GM23338 (cell line): Measurements from ENCODE around the gene CYP46A1. TPM values are rescaled to one million over a fixed set of nuclear protein-coding genes. Genes with fewer than 3 reads are reported as not detected.

ENCODE experiments used
- ATAC-seq: fragments of 200-7000 bp; cut with Tn5 transposase; 3 replicates; pipeline ENCODE4 v1.9.1; 2020
- DNase-seq: peaks from one replicate; pipeline ENCODE4 v3.0.0-alpha.2; 2015; ENCODE audit warnings: low spot score
- H2AFZ ChIP-seq: fragments of 200-600 bp; sonication (generic); 2 replicates; pipeline ENCODE4 v1.8.0; 2016; ENCODE audit warnings: antibody characterized with exemption, mild to moderate bottlenecking, moderate library complexity
- H3F3A ChIP-seq: fragments of 200-600 bp; sonication (generic); replicated peaks from 2 replicates; pipeline ENCODE4 v1.8.0; 2017; ENCODE audit warnings: antibody characterized with exemption, mixed run types, low read depth
- H3K27ac ChIP-seq: fragments of 200-600 bp; sonication (generic); 2 replicates; pipeline ENCODE4 v1.6.1; 2016; ENCODE audit warnings: low read depth
- H3K27me3 ChIP-seq: fragments of 200-600 bp; sonication (generic); 2 replicates; pipeline ENCODE4 v1.8.0; 2016; ENCODE audit warnings: mild to moderate bottlenecking, mixed run types, moderate library complexity; ENCODE audit not compliant: insufficient read depth
- H3K36me3 ChIP-seq: fragments of 200-600 bp; sonication (generic); 2 replicates; pipeline ENCODE4 v1.8.0; 2016; ENCODE audit warnings: mild to moderate bottlenecking; ENCODE audit not compliant: insufficient read depth
- H3K4me1 ChIP-seq: fragments of 200-600 bp; sonication (generic); 2 replicates; pipeline ENCODE4 v1.8.0; 2016; ENCODE audit warnings: mild to moderate bottlenecking, moderate library complexity; ENCODE audit not compliant: insufficient read depth
- H3K4me2 ChIP-seq: fragments of 200-600 bp; sonication (generic); 2 replicates; pipeline ENCODE4 v1.7.1; 2017; ENCODE audit warnings: mixed run types
- H3K4me3 ChIP-seq: fragments of 200-600 bp; sonication (generic); 2 replicates; pipeline ENCODE4 v1.6.1; 2016; ENCODE audit warnings: mixed run types
- H3K79me2 ChIP-seq: fragments of 200-600 bp; sonication (generic); replicated peaks from 2 replicates; pipeline ENCODE4 v1.8.0; 2017; ENCODE audit warnings: mild to moderate bottlenecking; ENCODE audit not compliant: insufficient read depth
- H3K9me2 ChIP-seq: fragments of 200-600 bp; sonication (generic); 2 replicates; pipeline ENCODE4 v1.8.0; 2017; ENCODE audit not compliant: insufficient read depth
- H4K20me1 ChIP-seq: fragments of 200-600 bp; sonication (generic); replicated peaks from 2 replicates; pipeline ENCODE4 v1.8.0; 2017; ENCODE audit warnings: mild to moderate bottlenecking; ENCODE audit not compliant: insufficient read depth
- H3K27ac Mint-ChIP-seq: 2 replicates; pipeline ENCODE4 v1.8.0; 2020; ENCODE audit warnings: inconsistent platforms, mild to moderate bottlenecking, moderate library complexity, mixed read lengths
- H3K27me3 Mint-ChIP-seq: 3 replicates; pipeline ENCODE4 v1.8.0; 2022; ENCODE audit warnings: low read depth, mild to moderate bottlenecking, moderate library complexity, mixed read lengths, inconsistent platforms; ENCODE audit not compliant: insufficient read depth, poor library complexity
- H3K36me3 Mint-ChIP-seq: 3 replicates; pipeline ENCODE4 v1.8.0; 2021; ENCODE audit warnings: low read depth, mild to moderate bottlenecking, inconsistent platforms, moderate library complexity, mixed read lengths
- H3K4me1 Mint-ChIP-seq: 3 replicates; pipeline ENCODE4 v1.8.0; 2020; ENCODE audit warnings: mild to moderate bottlenecking, inconsistent platforms, mixed read lengths
- H3K4me3 Mint-ChIP-seq: 3 replicates; pipeline ENCODE4 v1.8.0; 2021; ENCODE audit warnings: moderate library complexity, mild to moderate bottlenecking, inconsistent platforms, mixed read lengths
- H3K9me3 Mint-ChIP-seq: 3 replicates; pipeline ENCODE4 v1.8.0; 2020; ENCODE audit warnings: moderate library complexity, mild to moderate bottlenecking, inconsistent platforms, mixed read lengths
- CREB1 ChIP-seq: fragments of 250-450 bp; sonication (Bioruptor Pico); IDR thresholded peaks from 2 replicates; pipeline ENCODE4 v1.5.0; 2020; ENCODE audit warnings: low read depth, mild to moderate bottlenecking, moderate library complexity
- EZH2 ChIP-seq: fragments of 200-600 bp; sonication (generic); IDR thresholded peaks from one replicate; pipeline ENCODE4 v1.8.0; 2017; ENCODE audit warnings: antibody characterized with exemption, mild to moderate bottlenecking, low read depth; ENCODE audit not compliant: unreplicated experiment
- EZH2phosphoT487 ChIP-seq: fragments of 200-600 bp; sonication (generic); IDR thresholded peaks from one replicate; pipeline ENCODE4 v1.8.1; 2018; ENCODE audit warnings: antibody characterized with exemption; ENCODE audit not compliant: unreplicated experiment
- JUNB ChIP-seq: IDR thresholded peaks from one replicate; pipeline ENCODE4 v1.6.1; 2016; ENCODE audit warnings: antibody characterized with exemption; ENCODE audit not compliant: unreplicated experiment
- NANOG ChIP-seq: IDR thresholded peaks from 2 replicates; pipeline ENCODE4 v1.6.1; 2016; ENCODE audit warnings: antibody characterized with exemption, borderline replicate concordance
- POLR2AphosphoS5 ChIP-seq: IDR thresholded peaks from 2 replicates; pipeline ENCODE4 v1.6.1; 2016; ENCODE audit warnings: antibody characterized with exemption, low read depth
- STAT1 ChIP-seq: IDR thresholded peaks from one replicate; pipeline ENCODE4 v1.6.1; 2016; ENCODE audit warnings: antibody characterized with exemption; ENCODE audit not compliant: unreplicated experiment
- ZNF114 ChIP-seq: fragments of 250-450 bp; sonication (Bioruptor Pico); IDR thresholded peaks from 2 replicates; pipeline ENCODE4 v1.5.0; 2020; ENCODE audit warnings: mild to moderate bottlenecking, moderate library complexity
- ZNF331 ChIP-seq: fragments of 250-450 bp; sonication (Bioruptor Pico); IDR thresholded peaks from 2 replicates; pipeline ENCODE4 v1.5.0; 2020; ENCODE audit warnings: low read depth, mild to moderate bottlenecking, moderate library complexity
- ZNF462 ChIP-seq: fragments of 250-450 bp; sonication (Bioruptor Pico); IDR thresholded peaks from 2 replicates; pipeline ENCODE4 v1.5.0; 2020; ENCODE audit warnings: mild to moderate bottlenecking, moderate library complexity
- polyA plus RNA-seq: library from polyadenylated mRNA; unstranded; fragments of >200 nt; fragmentation: Nextera tagmentation; extraction: Ambion mirVana; gene quantifications from 2 replicates; pipeline ENCODE4 v1.2.1, GENCODE V29; 2016
- total RNA-seq: library from RNA; depleted of rRNA; stranded (reverse); fragments of >200 nt; shearing (Covaris generic); gene quantifications from 2 replicates; pipeline ENCODE4 v1.2.3, GENCODE V29; 2014
- TF ChIP-seq, protein P1 (sequence below), 2 experiments: fragments of 200-600 bp in 1 of 2; sonication (generic) in 1 of 2; conservative IDR thresholded peaks; 2 replicates each; pipeline versions ENCODE4 v1.5.1 to v1.6.1; 2016 to 2017; ENCODE audit warnings: antibody characterized with exemption in 2 of 2, low read depth in 2 of 2, mild to moderate bottlenecking in 2 of 2, moderate library complexity in 1 of 2
- TF ChIP-seq, protein P2 (sequence below): IDR thresholded peaks from 2 replicates; pipeline ENCODE4 v1.6.1; 2016; ENCODE audit warnings: antibody characterized with exemption
- TF ChIP-seq, protein P3 (sequence below): IDR thresholded peaks from one replicate; pipeline ENCODE4 v1.6.1; 2018; ENCODE audit warnings: antibody characterized with exemption; ENCODE audit not compliant: unreplicated experiment

Gene CYP46A1
- total and polyA plus RNA-seq, 2 experiments from 2014 or later, result 0.59 to 0.66 TPM

- H3K27ac Mint-ChIP-seq, result peak overlapping the region; percentile 54; the same call in 1 of the 2 replicates
- TF ChIP-seq, protein P1, sequence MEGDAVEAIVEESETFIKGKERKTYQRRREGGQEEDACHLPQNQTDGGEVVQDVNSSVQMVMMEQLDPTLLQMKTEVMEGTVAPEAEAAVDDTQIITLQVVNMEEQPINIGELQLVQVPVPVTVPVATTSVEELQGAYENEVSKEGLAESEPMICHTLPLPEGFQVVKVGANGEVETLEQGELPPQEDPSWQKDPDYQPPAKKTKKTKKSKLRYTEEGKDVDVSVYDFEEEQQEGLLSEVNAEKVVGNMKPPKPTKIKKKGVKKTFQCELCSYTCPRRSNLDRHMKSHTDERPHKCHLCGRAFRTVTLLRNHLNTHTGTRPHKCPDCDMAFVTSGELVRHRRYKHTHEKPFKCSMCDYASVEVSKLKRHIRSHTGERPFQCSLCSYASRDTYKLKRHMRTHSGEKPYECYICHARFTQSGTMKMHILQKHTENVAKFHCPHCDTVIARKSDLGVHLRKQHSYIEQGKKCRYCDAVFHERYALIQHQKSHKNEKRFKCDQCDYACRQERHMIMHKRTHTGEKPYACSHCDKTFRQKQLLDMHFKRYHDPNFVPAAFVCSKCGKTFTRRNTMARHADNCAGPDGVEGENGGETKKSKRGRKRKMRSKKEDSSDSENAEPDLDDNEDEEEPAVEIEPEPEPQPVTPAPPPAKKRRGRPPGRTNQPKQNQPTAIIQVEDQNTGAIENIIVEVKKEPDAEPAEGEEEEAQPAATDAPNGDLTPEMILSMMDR (conservative IDR thresholded peaks at IDR 0.05; ENCODE audit: low read depth in 2 of 2), result no peak
- TF ChIP-seq, protein P2, sequence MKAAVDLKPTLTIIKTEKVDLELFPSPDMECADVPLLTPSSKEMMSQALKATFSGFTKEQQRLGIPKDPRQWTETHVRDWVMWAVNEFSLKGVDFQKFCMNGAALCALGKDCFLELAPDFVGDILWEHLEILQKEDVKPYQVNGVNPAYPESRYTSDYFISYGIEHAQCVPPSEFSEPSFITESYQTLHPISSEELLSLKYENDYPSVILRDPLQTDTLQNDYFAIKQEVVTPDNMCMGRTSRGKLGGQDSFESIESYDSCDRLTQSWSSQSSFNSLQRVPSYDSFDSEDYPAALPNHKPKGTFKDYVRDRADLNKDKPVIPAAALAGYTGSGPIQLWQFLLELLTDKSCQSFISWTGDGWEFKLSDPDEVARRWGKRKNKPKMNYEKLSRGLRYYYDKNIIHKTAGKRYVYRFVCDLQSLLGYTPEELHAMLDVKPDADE, result no peak
- TF ChIP-seq NANOG, result no peak
- TF ChIP-seq ZNF114, result no peak
- no peak for TF ChIP-seq CREB1
- no peak for TF ChIP-seq POLR2AphosphoS5
- no peak for TF ChIP-seq ZNF462 (CRISPR knock-in tag)
- TF ChIP-seq STAT1, result no peak
- no peak for TF ChIP-seq EZH2
- TF ChIP-seq EZH2phosphoT487, result no peak
- no peak for TF ChIP-seq ZNF331 (CRISPR knock-in tag)
- TF ChIP-seq, protein P3, sequence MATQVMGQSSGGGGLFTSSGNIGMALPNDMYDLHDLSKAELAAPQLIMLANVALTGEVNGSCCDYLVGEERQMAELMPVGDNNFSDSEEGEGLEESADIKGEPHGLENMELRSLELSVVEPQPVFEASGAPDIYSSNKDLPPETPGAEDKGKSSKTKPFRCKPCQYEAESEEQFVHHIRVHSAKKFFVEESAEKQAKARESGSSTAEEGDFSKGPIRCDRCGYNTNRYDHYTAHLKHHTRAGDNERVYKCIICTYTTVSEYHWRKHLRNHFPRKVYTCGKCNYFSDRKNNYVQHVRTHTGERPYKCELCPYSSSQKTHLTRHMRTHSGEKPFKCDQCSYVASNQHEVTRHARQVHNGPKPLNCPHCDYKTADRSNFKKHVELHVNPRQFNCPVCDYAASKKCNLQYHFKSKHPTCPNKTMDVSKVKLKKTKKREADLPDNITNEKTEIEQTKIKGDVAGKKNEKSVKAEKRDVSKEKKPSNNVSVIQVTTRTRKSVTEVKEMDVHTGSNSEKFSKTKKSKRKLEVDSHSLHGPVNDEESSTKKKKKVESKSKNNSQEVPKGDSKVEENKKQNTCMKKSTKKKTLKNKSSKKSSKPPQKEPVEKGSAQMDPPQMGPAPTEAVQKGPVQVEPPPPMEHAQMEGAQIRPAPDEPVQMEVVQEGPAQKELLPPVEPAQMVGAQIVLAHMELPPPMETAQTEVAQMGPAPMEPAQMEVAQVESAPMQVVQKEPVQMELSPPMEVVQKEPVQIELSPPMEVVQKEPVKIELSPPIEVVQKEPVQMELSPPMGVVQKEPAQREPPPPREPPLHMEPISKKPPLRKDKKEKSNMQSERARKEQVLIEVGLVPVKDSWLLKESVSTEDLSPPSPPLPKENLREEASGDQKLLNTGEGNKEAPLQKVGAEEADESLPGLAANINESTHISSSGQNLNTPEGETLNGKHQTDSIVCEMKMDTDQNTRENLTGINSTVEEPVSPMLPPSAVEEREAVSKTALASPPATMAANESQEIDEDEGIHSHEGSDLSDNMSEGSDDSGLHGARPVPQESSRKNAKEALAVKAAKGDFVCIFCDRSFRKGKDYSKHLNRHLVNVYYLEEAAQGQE, result no peak
- no peak for TF ChIP-seq JUNB
- H3K4me1 ChIP-seq, result peaks cover 48% of the 10 kb centered on the region
- H3K4me3 ChIP-seq, result peak overlapping the region; percentile 46
- H2AFZ ChIP-seq, result peak overlapping the region; percentile 99
- peak overlapping the region; percentile 45; the same call in 2 of the 3 replicates for H3K4me3 Mint-ChIP-seq
- no peaks in the 10 kb centered on the region for H3K27me3 ChIP-seq
- H3K4me1 Mint-ChIP-seq, result peaks cover 34% of the 10 kb centered on the region
- peak overlapping the region; percentile 77 for H3K4me2 ChIP-seq
- 0 out of 2 replicates have a peak overlapping the region, but pooled peaks have one; percentile 69 for H3K27ac ChIP-seq
- no peaks in the 10 kb centered on the region for H3K9me2 ChIP-seq
- no peak for DNase-seq
- H4K20me1 ChIP-seq, result no peaks in the 10 kb centered on the region
- H3K36me3 ChIP-seq, result no peaks in the 10 kb centered on the region; the same call in 1 of the 2 replicates
- H3K27me3 Mint-ChIP-seq, result peaks cover 9% of the 10 kb centered on the region
- peak; percentile 18 for ATAC-seq
- H3K79me2 ChIP-seq, result no peaks in the 10 kb centered on the region
- peaks cover 5% of the 10 kb centered on the region; the same call in 2 of the 3 replicates for H3K9me3 Mint-ChIP-seq
- peaks cover 7% of the 10 kb centered on the region; the same call in 2 of the 3 replicates for H3K36me3 Mint-ChIP-seq
- H3F3A ChIP-seq, result peaks cover 5% of the 10 kb centered on the region; the same call in 1 of the 2 replicates
Observed at GRCh38 chr14:99774556-99775307, 90.6 kb downstream of the CYP46A1 start.
